Dermis blood vessel endothelial cell (primary cell): ENCODE measurements around the gene OTOG. TPM values are rescaled to one million over a fixed set of nuclear protein-coding genes. Genes with fewer than 3 reads are reported as not detected.

ENCODE experiments used
- DNase-seq: peaks from one replicate; pipeline ENCODE4 v3.0.0; 2010
- total RNA-seq: library from RNA; depleted of rRNA; stranded (reverse); fragments of >200 nt; gene quantifications from 2 replicates; pipeline ENCODE4 v1.2.3, GENCODE V29; 2014

The OTOG gene
- total RNA-seq, 1 donor from 2014 or later = not detected

- DNase-seq = no peak
Observed at GRCh38 chr11:17672469-17672868, 125.4 kb downstream of the OTOG start.

GRCh38 chr11:17673951-17674350 is 126.9 kb downstream of the OTOG start:
- peak; percentile 35 for DNase-seq

GRCh38 chr11:17682848-17683247 is 135.8 kb downstream of the OTOG start:
- no peak for DNase-seq

- DNase-seq = peak; percentile 85
Observed at GRCh38 chr11:17683377-17684161, 136.5 kb downstream of the OTOG start.

- no peak for DNase-seq
Observed at GRCh38 chr11:17684550-17684949, 137.5 kb downstream of the OTOG start.

GRCh38 chr11:17686231-17686980 is 139.3 kb downstream of the OTOG start:
- no peak for DNase-seq

- DNase-seq = no peak
Observed at GRCh38 chr11:17687946-17688670, 141.0 kb downstream of the OTOG start.

- no peak for DNase-seq
Observed at GRCh38 chr11:17691550-17691949, 144.5 kb downstream of the OTOG start.

GRCh38 chr11:17691976-17692375 is 144.9 kb downstream of the OTOG start:
- DNase-seq = no peak

- DNase-seq = no peak
Observed at GRCh38 chr11:17692931-17693330, 145.9 kb downstream of the OTOG start.

GRCh38 chr11:17693531-17693930 is 146.5 kb downstream of the OTOG start:
- DNase-seq = no peak

- no peak for DNase-seq
Observed at GRCh38 chr11:17694494-17695110, 147.5 kb downstream of the OTOG start.

GRCh38 chr11:17695454-17696441 is 148.7 kb downstream of the OTOG start:
- no peak for DNase-seq

GRCh38 chr11:17696741-17697140 is 149.7 kb downstream of the OTOG start:
- DNase-seq = no peak

Other genes with a start within 250 kb of the OTOG start
- 0.85 and 2.7 TPM in 2 replicates for gene NCR3LG1, start 195.5 kb upstream of the OTOG start, total RNA-seq
- 0.65 and 3.6 TPM in 2 replicates for gene KCNJ11, start 158.6 kb upstream of the OTOG start, total RNA-seq
- not detected in 2 replicates for gene ABCC8, start 70.4 kb upstream of the OTOG start, total RNA-seq
- not detected in 2 replicates for gene USH1C, start 2.8 kb upstream of the OTOG start, total RNA-seq
- not detected in 2 replicates for gene MYOD1, start 172.3 kb downstream of the OTOG start, total RNA-seq
- not detected in 2 replicates for gene KCNC1, start 187.5 kb downstream of the OTOG start, total RNA-seq